Activated B cell treated with CpG ODN at 0.5 μM for 24 hours (primary cell): Measurements from ENCODE around the gene CDKAL1. TPM values are rescaled to one million over a fixed set of nuclear protein-coding genes. Genes with fewer than 3 reads are reported as not detected.

Source experiments
- ATAC-seq: fragments of 200-7000 bp; cut with Tn5 transposase; one replicate; pipeline ENCODE4 v1.10.0; 2021; ENCODE audit warnings: low read depth, mild to moderate bottlenecking, moderate library complexity
- CTCF ChIA-PET: fragments of 350-600 bp; sonication (Branson Sonifier 250); formaldehyde crosslinking; loops from one replicate; lab custom pipeline; 2021; ENCODE audit warnings: antibody characterized with exemption; lab: Charles Lee
- POLR2A ChIA-PET: fragments of 350-600 bp; sonication (Branson Sonifier 250); formaldehyde crosslinking; loops from one replicate; lab custom pipeline; 2021; ENCODE audit warnings: antibody characterized with exemption; lab: Charles Lee
- DNase-seq: peaks from one replicate; pipeline ENCODE4 v3.0.0; 2022
- H3K27ac Mint-ChIP-seq: one replicate; pipeline ENCODE4 v1.8.0; 2020; ENCODE audit warnings: mixed read lengths
- H3K27me3 Mint-ChIP-seq: one replicate; pipeline ENCODE4 v1.8.0; 2021; ENCODE audit warnings: mixed read lengths
- H3K36me3 Mint-ChIP-seq: one replicate; pipeline ENCODE4 v1.8.0; 2021; ENCODE audit warnings: low read depth, mixed read lengths
- H3K4me1 Mint-ChIP-seq: one replicate; pipeline ENCODE4 v1.8.0; 2021; ENCODE audit warnings: mixed read lengths
- H3K4me3 Mint-ChIP-seq: one replicate; pipeline ENCODE4 v1.8.0; 2020; ENCODE audit warnings: mild to moderate bottlenecking, mixed read lengths
- H3K9me3 Mint-ChIP-seq: one replicate; pipeline ENCODE4 v1.8.0; 2020; ENCODE audit warnings: mixed read lengths
- CTCF ChIP-seq: fragments of 200-600 bp; IDR thresholded peaks from one replicate; pipeline ENCODE4 v1.8.0; 2022; ENCODE audit warnings: antibody characterized with exemption, mild to moderate bottlenecking
- intact Hi-C: fragments of 100-400 bp; cut with micrococcal nuclease; formaldehyde crosslinking; loops from one replicate; pipeline ENCODE4 v1.15.1; 2024
- total RNA-seq: library from RNA; stranded (reverse); gene quantifications from 2 replicates; pipeline ENCODE4 v1.2.3, GENCODE V29; 2022

CDKAL1 gene
- total RNA-seq, 1 donor from 2014 or later, result 31.9 TPM

- no peak overlapping the region for H3K4me3 Mint-ChIP-seq
- no peak overlapping the region for H3K27ac Mint-ChIP-seq
- peaks cover 26% of the 10 kb centered on the region for H3K36me3 Mint-ChIP-seq
- ChIA-PET CTCF (no interaction called here), POLR2A (no interaction called here)
- intact Hi-C loops, result no loop called here
- no peak for ATAC-seq
- no peaks in the 10 kb centered on the region for H3K27me3 Mint-ChIP-seq
- H3K9me3 Mint-ChIP-seq, result no peaks in the 10 kb centered on the region
- H3K4me1 Mint-ChIP-seq, result no peaks in the 10 kb centered on the region
- DNase-seq, result no peak
- TF ChIP-seq CTCF, result no peak
Measured at GRCh38 chr6:21138336-21139069, 604.2 kb downstream of the CDKAL1 start.

- CTCF ChIA-PET, result no interaction called here
- Mint-ChIP-seq H3K4me3 (no peak overlapping the region), H3K9me3 (no peaks in the 10 kb centered on the region), H3K27ac (no peak overlapping the region), H3K36me3 (peaks cover 25% of the 10 kb centered on the region), H3K4me1 (no peaks in the 10 kb centered on the region), H3K27me3 (no peaks in the 10 kb centered on the region)
- POLR2A ChIA-PET, result no interaction called here
- TF ChIP-seq CTCF, result no peak
- intact Hi-C loops, result no loop called here
- DNase-seq (no peak), ATAC-seq (no peak)
Measured at GRCh38 chr6:21140966-21141365, 606.7 kb downstream of the CDKAL1 start.

- H3K36me3 Mint-ChIP-seq, result peaks cover 24% of the 10 kb centered on the region
- H3K4me3 Mint-ChIP-seq, result no peak overlapping the region
- H3K4me1 Mint-ChIP-seq, result no peaks in the 10 kb centered on the region
- H3K9me3 Mint-ChIP-seq, result no peaks in the 10 kb centered on the region
- ATAC-seq (no peak), DNase-seq (no peak)
- no peaks in the 10 kb centered on the region for H3K27me3 Mint-ChIP-seq
- intact Hi-C loops, result no loop called here
- no peak for TF ChIP-seq CTCF
- POLR2A ChIA-PET, result no interaction called here
- CTCF ChIA-PET, result no interaction called here
- no peak overlapping the region for H3K27ac Mint-ChIP-seq
Measured at GRCh38 chr6:21141616-21142303, 607.5 kb downstream of the CDKAL1 start.

- no peaks in the 10 kb centered on the region for H3K27me3 Mint-ChIP-seq
- no peak for TF ChIP-seq CTCF
- no peak overlapping the region for H3K4me3 Mint-ChIP-seq
- ChIA-PET CTCF (no interaction called here), POLR2A (no interaction called here)
- peaks cover 6% of the 10 kb centered on the region for H3K4me1 Mint-ChIP-seq
- DNase-seq (no peak), ATAC-seq (no peak)
- H3K27ac Mint-ChIP-seq, result no peak overlapping the region
- H3K9me3 Mint-ChIP-seq, result no peaks in the 10 kb centered on the region
- intact Hi-C loops, result no loop called here
- peaks cover 24% of the 10 kb centered on the region for H3K36me3 Mint-ChIP-seq
Measured at GRCh38 chr6:21142741-21143140, 608.5 kb downstream of the CDKAL1 start.

GRCh38 chr6:21143645-21144044 is 609.4 kb downstream of the CDKAL1 start:
- Mint-ChIP-seq H3K9me3 (no peaks in the 10 kb centered on the region), H3K36me3 (peaks cover 22% of the 10 kb centered on the region), H3K4me3 (no peak overlapping the region), H3K4me1 (peaks cover 12% of the 10 kb centered on the region), H3K27me3 (no peaks in the 10 kb centered on the region), H3K27ac (no peak overlapping the region)
- CTCF ChIA-PET, result no interaction called here
- TF ChIP-seq CTCF, result no peak
- DNase-seq (no peak), ATAC-seq (no peak)
- intact Hi-C loops, result no loop called here
- POLR2A ChIA-PET, result no interaction called here
